COR-L47 (cell line): ENCODE measurements around the gene CD164.
"Not testable (repeated sequence)": the region's sequence is repeated elsewhere in the genome, so short reads cannot be mapped to it uniquely, and the experiment has no call there.

Experiments used
- DNase-seq: peaks from one replicate; lab custom pipeline; 2025; lab: John Stamatoyannopoulos, UW

CD164 gene

GRCh38 chr6:109374326-109374892 lies 7.9 kb downstream of the CD164 start:
- DNase-seq, result no peak

- DNase-seq, result no peak
Observed at GRCh38 chr6:109373762-109374161, 8.5 kb downstream of the CD164 start.

GRCh38 chr6:109373331-109373730 lies 8.9 kb downstream of the CD164 start:
- no peak for DNase-seq

GRCh38 chr6:109372130-109372529 lies 10.1 kb downstream of the CD164 start:
- DNase-seq, result no peak

- DNase-seq, result no peak
Observed at GRCh38 chr6:109370792-109371191, 11.5 kb downstream of the CD164 start.

GRCh38 chr6:109370336-109370735 lies 11.9 kb downstream of the CD164 start:
- DNase-seq, result no peak

- no peak for DNase-seq
Observed at GRCh38 chr6:109369728-109370127, 12.5 kb downstream of the CD164 start.

GRCh38 chr6:109364382-109365078 lies 17.7 kb downstream of the CD164 start:
- not testable (repeated sequence) for DNase-seq

GRCh38 chr6:109363753-109364152 lies 18.5 kb downstream of the CD164 start:
- no peak for DNase-seq

GRCh38 chr6:109362102-109362884 lies 20.0 kb downstream of the CD164 start:
- no peak for DNase-seq

- DNase-seq, result no peak
Observed at GRCh38 chr6:109360791-109361190, 21.5 kb downstream of the CD164 start.

GRCh38 chr6:109360281-109360680 lies 22.0 kb downstream of the CD164 start:
- no peak for DNase-seq

GRCh38 chr6:109359248-109359647 lies 23.0 kb downstream of the CD164 start:
- DNase-seq, result no peak

- no peak for DNase-seq
Observed at GRCh38 chr6:109358204-109358603, 24.1 kb downstream of the CD164 start.

GRCh38 chr6:109356237-109356636 lies 26.0 kb downstream of the CD164 start:
- no peak for DNase-seq

- DNase-seq, result no peak
Observed at GRCh38 chr6:109351231-109352130, 30.8 kb downstream of the CD164 start.

- DNase-seq, result peak; percentile 21
Observed at GRCh38 chr6:109349419-109349987, 32.8 kb downstream of the CD164 start.

GRCh38 chr6:109348226-109348625 lies 34.0 kb downstream of the CD164 start:
- no peak for DNase-seq

GRCh38 chr6:109347779-109348178 lies 34.5 kb downstream of the CD164 start:
- DNase-seq, result no peak

GRCh38 chr6:109345986-109346385 lies 36.3 kb downstream of the CD164 start:
- no peak for DNase-seq

- DNase-seq, result no peak
Observed at GRCh38 chr6:109344226-109344625, 38.0 kb downstream of the CD164 start.

GRCh38 chr6:109343518-109343917 lies 38.7 kb downstream of the CD164 start:
- no peak for DNase-seq
